Measurements from ENCODE around the gene PPY.

Gene PPY

DNA sequence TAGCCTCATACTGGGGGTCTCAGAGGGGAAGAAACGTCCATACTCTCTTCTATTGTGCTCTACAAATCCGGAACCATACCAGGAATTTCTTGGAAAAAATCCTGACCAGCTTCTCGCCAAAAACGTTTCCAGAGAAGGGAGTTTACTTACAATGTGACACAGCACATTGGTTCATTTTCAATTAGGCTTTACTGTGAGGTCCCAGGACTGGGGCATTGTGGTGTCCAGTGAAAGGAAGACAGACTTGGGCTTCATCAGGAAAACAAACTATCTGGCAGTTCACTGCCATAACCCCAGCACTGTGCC lies 49.7 kb downstream of the PPY start:
- H3K9me3 ChIP-seq (ENCODE audit: control insufficient read depth, insufficient read depth, low read length), result no peaks in the 10 kb centered on the region
- H3K36me3 ChIP-seq (ENCODE audit: control insufficient read depth, insufficient read depth, low read length), result no peaks in the 10 kb centered on the region
- H3K4me1 ChIP-seq (ENCODE audit: control insufficient read depth, insufficient read depth, low read length), result peaks cover 5% of the 10 kb centered on the region; the same call in 1 of the 2 replicates
- peak overlapping the region; percentile 42 for H3K27ac ChIP-seq (ENCODE audit: low read length)
- no peak overlapping the region for H3K4me3 ChIP-seq (ENCODE audit: low read length)
- no peak for DNase-seq (ENCODE audit: low read depth, low spot score)
- no peaks in the 10 kb centered on the region for H3K27me3 ChIP-seq (ENCODE audit: control insufficient read depth, insufficient read depth, low read length)
- WGBS (ENCODE audit: insufficient coverage, insufficient read length), result no CpG with 5 or more reads among the region's 4 CpGs

DNA sequence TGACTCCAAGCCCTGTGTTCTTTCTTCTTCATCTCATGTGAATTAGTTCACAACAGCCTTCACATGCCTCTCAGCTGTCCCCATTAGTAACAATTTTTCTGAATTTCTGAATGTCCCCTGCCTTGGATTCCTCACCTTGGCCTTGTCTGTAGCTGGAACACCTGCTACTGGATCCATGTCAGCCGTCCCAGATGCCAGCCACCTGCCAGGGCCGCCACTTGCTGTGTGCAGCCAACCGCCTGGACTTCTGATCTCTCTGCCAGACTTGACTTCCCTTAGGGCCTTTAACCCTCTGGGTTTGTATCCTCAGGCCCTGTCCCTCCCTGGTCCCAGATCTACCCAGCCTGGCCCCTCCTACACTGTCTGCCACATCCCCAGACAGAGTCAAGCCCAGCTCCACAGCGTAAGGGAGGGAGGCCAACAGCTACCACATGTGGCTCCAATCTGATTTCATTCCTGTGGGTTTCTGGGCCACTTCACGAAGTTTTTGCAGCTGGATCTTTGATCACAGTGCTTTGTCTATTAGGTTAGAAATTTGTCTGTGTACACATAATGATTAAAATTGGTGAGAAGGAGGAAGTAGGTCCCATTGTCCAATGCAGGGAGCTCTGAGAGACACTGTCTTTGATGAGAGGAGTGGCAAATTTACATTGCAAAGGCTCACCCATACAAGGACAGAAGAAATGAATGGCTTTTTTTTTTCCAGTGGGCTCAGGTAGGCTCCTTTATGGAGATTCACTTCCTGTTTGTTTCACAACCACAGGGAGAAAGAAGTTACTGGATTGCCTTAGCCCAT lies 50.2 kb downstream of the PPY start:
- DNase-seq (ENCODE audit: low read depth, low spot score), result no peak
- Histone ChIP-seq H3K9me3 (ENCODE audit: control insufficient read depth, insufficient read depth, low read length) (no peaks in the 10 kb centered on the region), H3K4me3 (ENCODE audit: low read length) (no peak overlapping the region), H3K27ac (ENCODE audit: low read length) (peak overlapping the region; percentile 42), H3K4me1 (ENCODE audit: control insufficient read depth, insufficient read depth, low read length) (peaks cover 5% of the 10 kb centered on the region; the same call in 1 of the 2 replicates), H3K27me3 (ENCODE audit: control insufficient read depth, insufficient read depth, low read length) (no peaks in the 10 kb centered on the region), H3K36me3 (ENCODE audit: control insufficient read depth, insufficient read depth, low read length) (no peaks in the 10 kb centered on the region)
- WGBS (ENCODE audit: insufficient coverage, insufficient read length), result no CpG with 5 or more reads among the region's 5 CpGs
